BLaER1 (cell line): ENCODE data around the gene TRPV3.
"Not testable (repeated sequence)": the region's sequence is repeated elsewhere in the genome, so short reads cannot be mapped to it uniquely, and the experiment has no call there.

Experiments
- H3K27ac ChIP-seq: shearing (Covaris generic); formaldehyde crosslinking; 2 replicates; pipeline ENCODE4 v1.8.1; 2022
- H3K27me3 ChIP-seq: shearing (Covaris generic); formaldehyde crosslinking; 2 replicates; pipeline ENCODE4 v1.8.1; 2022
- H3K36me3 ChIP-seq: shearing (Covaris generic); formaldehyde crosslinking; 2 replicates; pipeline ENCODE4 v1.8.1; 2022
- H3K4me1 ChIP-seq: shearing (Covaris generic); formaldehyde crosslinking; 2 replicates; pipeline ENCODE4 v1.8.1; 2022
- H3K4me2 ChIP-seq: shearing (Covaris generic); formaldehyde crosslinking; 2 replicates; pipeline ENCODE4 v1.8.1; 2022
- H3K4me3 ChIP-seq: shearing (Covaris generic); formaldehyde crosslinking; 2 replicates; pipeline ENCODE4 v1.8.1; 2022
- H3K9ac ChIP-seq: shearing (Covaris generic); formaldehyde crosslinking; 2 replicates; pipeline ENCODE4 v1.8.1; 2022
- H3K9me3 ChIP-seq: shearing (Covaris generic); formaldehyde crosslinking; 2 replicates; pipeline ENCODE4 v1.8.1; 2022
- H4K20me1 ChIP-seq: shearing (Covaris generic); formaldehyde crosslinking; 2 replicates; pipeline ENCODE4 v1.8.1; 2022
- Cebpa-rat ChIP-seq: shearing (Covaris generic); IDR thresholded peaks from 2 replicates; pipeline ENCODE4 v1.8.1; 2022

Gene TRPV3

GRCh38 chr17:3497101-3497500, 60.5 kb downstream of the TRPV3 start:
- TF ChIP-seq Cebpa-rat = no peak
- no peaks in the 10 kb centered on the region for H3K27me3 ChIP-seq
- no peaks in the 10 kb centered on the region for H3K36me3 ChIP-seq
- H4K20me1 ChIP-seq = no peaks in the 10 kb centered on the region
- no peak overlapping the region for H3K4me3 ChIP-seq
- H3K9me3 ChIP-seq = peaks cover 10% of the 10 kb centered on the region
- H3K4me2 ChIP-seq = no peak overlapping the region
- no peaks in the 10 kb centered on the region for H3K4me1 ChIP-seq
- H3K9ac ChIP-seq = no peak overlapping the region
- H3K27ac ChIP-seq = no peak overlapping the region

- no peaks in the 10 kb centered on the region for H3K9me3 ChIP-seq
- no peak for TF ChIP-seq Cebpa-rat
- H3K36me3 ChIP-seq = no peaks in the 10 kb centered on the region
- no peaks in the 10 kb centered on the region for H4K20me1 ChIP-seq
- no peak overlapping the region for H3K27ac ChIP-seq
- no peaks in the 10 kb centered on the region for H3K27me3 ChIP-seq
- no peak overlapping the region for H3K9ac ChIP-seq
- no peak overlapping the region for H3K4me3 ChIP-seq
- H3K4me2 ChIP-seq = no peak overlapping the region
- no peaks in the 10 kb centered on the region for H3K4me1 ChIP-seq
Observed at GRCh38 chr17:3485481-3486068, 72.0 kb downstream of the TRPV3 start.

DNA sequence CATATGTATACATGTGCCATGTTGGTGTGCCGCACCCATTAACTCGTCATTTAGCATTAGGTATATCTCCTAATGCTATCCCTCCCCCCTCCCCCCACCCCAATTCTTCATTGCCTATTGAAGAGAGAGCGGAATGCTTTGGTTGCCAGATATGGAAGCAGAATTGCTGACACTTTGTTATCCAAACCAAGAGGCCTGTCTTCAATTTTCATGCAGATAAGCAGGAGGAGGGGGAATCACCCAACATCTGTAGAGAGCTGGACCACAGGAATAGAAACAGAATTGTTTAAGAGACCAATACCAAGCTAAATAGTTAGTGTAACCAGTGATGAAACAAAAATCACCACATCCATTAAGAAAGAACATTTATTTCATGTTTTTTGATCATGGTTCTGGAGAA, 74.8 kb downstream of the TRPV3 start:
- Histone ChIP-seq H3K9me3 (no peaks in the 10 kb centered on the region), H3K9ac (no peak overlapping the region), H3K4me2 (no peak overlapping the region), H3K4me1 (no peaks in the 10 kb centered on the region), H3K4me3 (no peak overlapping the region), H3K27ac (no peak overlapping the region), H3K27me3 (no peaks in the 10 kb centered on the region), H4K20me1 (no peaks in the 10 kb centered on the region), H3K36me3 (no peaks in the 10 kb centered on the region)
- no peak for TF ChIP-seq Cebpa-rat

DNA sequence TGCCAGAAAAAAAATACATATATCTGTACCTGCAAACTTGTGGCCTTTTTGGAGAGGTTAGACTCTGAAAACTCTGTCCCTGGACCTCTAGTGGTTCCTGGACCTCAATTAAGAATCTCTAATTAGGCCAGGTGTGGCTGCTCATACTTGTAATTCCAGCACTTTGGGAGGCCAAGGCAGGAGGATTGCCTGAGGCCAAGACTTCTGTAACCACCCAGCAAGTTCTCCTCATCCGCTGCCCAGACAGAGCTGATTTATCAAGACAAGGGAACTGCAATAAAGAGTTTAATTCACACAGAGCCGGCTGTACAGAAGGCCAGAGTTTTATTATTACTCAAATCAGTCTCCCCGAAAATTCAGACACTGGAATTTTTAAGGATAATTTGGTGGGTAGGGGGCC, 77.6 kb downstream of the TRPV3 start:
- Histone ChIP-seq H3K4me2 (no peak overlapping the region), H3K4me3 (no peak overlapping the region), H3K9ac (no peak overlapping the region), H3K4me1 (no peaks in the 10 kb centered on the region), H3K36me3 (no peaks in the 10 kb centered on the region), H3K9me3 (no peaks in the 10 kb centered on the region), H3K27ac (no peak overlapping the region), H3K27me3 (no peaks in the 10 kb centered on the region), H4K20me1 (no peaks in the 10 kb centered on the region)
- no peak for TF ChIP-seq Cebpa-rat

DNA sequence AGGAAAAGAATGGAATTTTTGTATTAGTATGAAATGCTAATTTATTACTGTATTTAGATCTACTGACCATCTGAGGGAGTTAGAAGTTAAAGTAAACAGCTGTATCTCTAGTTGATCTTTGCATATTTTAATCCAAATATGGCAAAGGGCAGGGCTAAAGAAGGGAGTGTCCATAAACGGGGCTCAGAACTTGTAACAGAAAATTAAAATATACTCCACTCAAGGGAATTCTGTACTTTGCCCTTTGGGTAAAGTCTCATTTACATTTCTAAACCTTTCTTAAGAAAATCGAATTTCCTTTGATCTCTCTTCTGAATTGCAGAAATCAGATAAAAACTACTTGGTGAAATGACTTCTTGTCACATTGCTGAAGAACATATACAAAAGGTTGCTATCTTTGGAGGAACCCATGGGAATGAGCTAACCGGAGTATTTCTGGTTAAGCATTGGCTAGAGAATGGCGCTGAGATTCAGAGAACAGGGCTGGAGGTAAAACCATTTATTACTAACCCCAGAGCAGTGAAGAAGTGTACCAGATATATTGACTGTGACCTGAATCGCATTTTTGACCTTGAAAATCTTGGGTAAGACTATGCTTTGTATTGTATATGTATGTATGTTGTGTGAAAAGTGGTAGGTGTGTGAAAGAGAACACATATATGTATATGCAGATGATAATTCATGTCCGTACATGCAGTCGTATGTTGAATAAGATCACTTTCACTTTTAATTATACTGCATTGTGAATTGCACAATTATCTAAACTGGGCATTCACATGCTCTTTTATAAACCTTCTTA, 81.6 kb downstream of the TRPV3 start, which contains the start of gene ASPA:
TSS of gene ASPA (plus strand) at position 186 of the 799 bp plus-strand sequence. CDS start at position 349, 163 bp downstream.
- Histone ChIP-seq H3K27me3 (no peaks in the 10 kb centered on the region), H3K4me1 (no peaks in the 10 kb centered on the region), H3K9ac (no peak within 1 kb of the TSS), H3K27ac (no peak within 1 kb of the TSS), H3K36me3 (no peaks in the 10 kb centered on the region), H3K9me3 (no peaks in the 10 kb centered on the region; the same call in 1 of the 2 replicates), H3K4me2 (no peak within 1 kb of the TSS), H3K4me3 (no peak within 1 kb of the TSS), H4K20me1 (no peaks in the 10 kb centered on the region)
- no peak for TF ChIP-seq Cebpa-rat

GRCh38 chr17:3475251-3475685, 82.3 kb downstream of the TRPV3 start:
- Histone ChIP-seq H3K4me3 (no peak overlapping the region), H3K4me1 (no peaks in the 10 kb centered on the region), H3K9me3 (no peaks in the 10 kb centered on the region; the same call in 1 of the 2 replicates), H3K4me2 (no peak overlapping the region), H3K27me3 (no peaks in the 10 kb centered on the region), H3K9ac (no peak overlapping the region), H3K36me3 (no peaks in the 10 kb centered on the region), H4K20me1 (no peaks in the 10 kb centered on the region), H3K27ac (no peak overlapping the region)
- no peak for TF ChIP-seq Cebpa-rat

GRCh38 chr17:3474212-3474611, 83.4 kb downstream of the TRPV3 start:
- H3K4me1 ChIP-seq = no peaks in the 10 kb centered on the region
- no peak overlapping the region for H3K27ac ChIP-seq
- H3K27me3 ChIP-seq = no peaks in the 10 kb centered on the region
- TF ChIP-seq Cebpa-rat = no peak
- no peaks in the 10 kb centered on the region for H3K36me3 ChIP-seq
- H3K9me3 ChIP-seq = no peaks in the 10 kb centered on the region; the same call in 1 of the 2 replicates
- H3K4me2 ChIP-seq = no peak overlapping the region
- H3K4me3 ChIP-seq = no peak overlapping the region
- H3K9ac ChIP-seq = no peak overlapping the region
- H4K20me1 ChIP-seq = no peaks in the 10 kb centered on the region

GRCh38 chr17:3472137-3472536, 85.5 kb downstream of the TRPV3 start:
- no peak overlapping the region for H3K4me2 ChIP-seq
- H3K9ac ChIP-seq = no peak overlapping the region
- H3K27ac ChIP-seq = no peak overlapping the region
- no peaks in the 10 kb centered on the region for H3K4me1 ChIP-seq
- H4K20me1 ChIP-seq = no peaks in the 10 kb centered on the region
- no peaks in the 10 kb centered on the region; the same call in 1 of the 2 replicates for H3K9me3 ChIP-seq
- no peak overlapping the region for H3K4me3 ChIP-seq
- H3K27me3 ChIP-seq = no peaks in the 10 kb centered on the region
- H3K36me3 ChIP-seq = no peaks in the 10 kb centered on the region
- TF ChIP-seq Cebpa-rat = no peak

DNA sequence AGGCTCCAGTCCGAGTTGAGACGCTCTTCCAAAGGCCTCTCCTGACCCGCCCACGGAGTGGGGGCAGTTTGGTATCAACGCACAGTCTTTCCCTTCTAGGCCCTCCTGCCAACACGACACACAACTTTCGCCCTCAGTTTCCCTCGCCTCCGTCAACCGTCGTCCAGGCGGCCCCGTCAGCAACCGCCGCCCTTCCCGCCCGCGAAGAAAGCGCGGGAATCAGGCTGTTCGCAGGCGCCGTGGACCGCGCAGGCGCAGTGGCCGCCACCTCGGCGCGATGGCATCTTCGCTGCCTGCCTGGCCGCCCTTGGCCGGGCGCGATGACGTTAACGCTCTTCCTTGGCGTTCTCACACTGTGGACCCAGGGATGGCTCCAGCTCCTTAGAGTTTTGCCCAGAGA, 86.0 kb downstream of the TRPV3 start, which contains the start of gene SPATA22:
TSS of gene SPATA22 (minus strand) at position 221 of the 400 bp plus-strand sequence. CDS start 2,494 bp downstream, outside the sequence.
- Histone ChIP-seq H3K4me3 (no peak within 1 kb of the TSS), H3K9ac (no peak within 1 kb of the TSS), H3K4me2 (no peak within 1 kb of the TSS), H3K27ac (no peak within 1 kb of the TSS), H3K27me3 (no peaks in the 10 kb centered on the region), H3K9me3 (no peaks in the 10 kb centered on the region; the same call in 1 of the 2 replicates), H3K4me1 (no peaks in the 10 kb centered on the region), H3K36me3 (no peaks in the 10 kb centered on the region), H4K20me1 (no peaks in the 10 kb centered on the region)
- TF ChIP-seq Cebpa-rat = no peak

- H3K4me1 ChIP-seq = no peaks in the 10 kb centered on the region
- H3K27me3 ChIP-seq = no peaks in the 10 kb centered on the region
- H3K27ac ChIP-seq = no peak overlapping the region
- H3K36me3 ChIP-seq = no peaks in the 10 kb centered on the region
- no peak for TF ChIP-seq Cebpa-rat
- H4K20me1 ChIP-seq = no peaks in the 10 kb centered on the region
- H3K9me3 ChIP-seq = no peaks in the 10 kb centered on the region; the same call in 1 of the 2 replicates
- no peak overlapping the region for H3K9ac ChIP-seq
- no peak overlapping the region for H3K4me2 ChIP-seq
- no peak overlapping the region for H3K4me3 ChIP-seq
Observed at GRCh38 chr17:3469529-3469928, 88.1 kb downstream of the TRPV3 start.

- H3K27ac ChIP-seq, H3K27me3 ChIP-seq, H3K4me1 ChIP-seq, H4K20me1 ChIP-seq, H3K9ac ChIP-seq, H3K4me3 ChIP-seq, H3K36me3 ChIP-seq, H3K4me2 ChIP-seq, H3K9me3 ChIP-seq: not testable (repeated sequence)
Observed at GRCh38 chr17:3466355-3466754, 91.3 kb downstream of the TRPV3 start.
